ENCODE measurements around the gene TRIO.
A peak's percentile ranks its signal among the peaks of the same experiment; 100 is the strongest.

Gene TRIO

GRCh38 chr5:14226149-14226548, 83.0 kb downstream of the TRIO start:
- H3K4me3 ChIP-seq (ENCODE audit: low read depth, low read length) = no peak overlapping the region
- no peak for DNase-seq (ENCODE audit: low read depth)
- TF ChIP-seq, protein P1, sequence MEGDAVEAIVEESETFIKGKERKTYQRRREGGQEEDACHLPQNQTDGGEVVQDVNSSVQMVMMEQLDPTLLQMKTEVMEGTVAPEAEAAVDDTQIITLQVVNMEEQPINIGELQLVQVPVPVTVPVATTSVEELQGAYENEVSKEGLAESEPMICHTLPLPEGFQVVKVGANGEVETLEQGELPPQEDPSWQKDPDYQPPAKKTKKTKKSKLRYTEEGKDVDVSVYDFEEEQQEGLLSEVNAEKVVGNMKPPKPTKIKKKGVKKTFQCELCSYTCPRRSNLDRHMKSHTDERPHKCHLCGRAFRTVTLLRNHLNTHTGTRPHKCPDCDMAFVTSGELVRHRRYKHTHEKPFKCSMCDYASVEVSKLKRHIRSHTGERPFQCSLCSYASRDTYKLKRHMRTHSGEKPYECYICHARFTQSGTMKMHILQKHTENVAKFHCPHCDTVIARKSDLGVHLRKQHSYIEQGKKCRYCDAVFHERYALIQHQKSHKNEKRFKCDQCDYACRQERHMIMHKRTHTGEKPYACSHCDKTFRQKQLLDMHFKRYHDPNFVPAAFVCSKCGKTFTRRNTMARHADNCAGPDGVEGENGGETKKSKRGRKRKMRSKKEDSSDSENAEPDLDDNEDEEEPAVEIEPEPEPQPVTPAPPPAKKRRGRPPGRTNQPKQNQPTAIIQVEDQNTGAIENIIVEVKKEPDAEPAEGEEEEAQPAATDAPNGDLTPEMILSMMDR (IDR thresholded peaks at IDR 0.05; ENCODE audit: control insufficient read depth, extremely low read depth, insufficient read depth) = no peak

DNA sequence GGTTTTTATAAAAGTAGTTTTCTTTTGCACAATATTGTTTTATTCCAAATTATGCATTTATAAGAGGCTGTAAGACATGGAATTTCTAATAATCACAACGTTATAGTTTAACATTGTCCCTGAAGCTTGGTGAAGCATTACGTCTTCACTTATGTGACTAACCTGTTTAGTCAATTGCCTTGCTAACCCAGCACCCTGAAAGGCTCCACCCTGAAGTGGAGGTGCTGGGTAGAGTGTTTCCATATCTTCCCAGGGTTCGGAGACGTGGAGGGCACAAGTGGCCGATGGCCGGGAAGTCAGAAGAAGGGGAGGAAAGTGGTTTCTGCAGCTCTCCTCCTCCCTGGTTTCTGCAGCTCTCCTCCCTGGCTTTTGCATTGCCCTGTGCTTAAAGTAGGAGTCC, 83.4 kb downstream of the TRIO start:
- DNase-seq (ENCODE audit: low read depth) = no peak
- TF ChIP-seq, protein P1 (IDR thresholded peaks at IDR 0.05; ENCODE audit: control insufficient read depth, extremely low read depth, insufficient read depth) = no peak
- H3K4me3 ChIP-seq (ENCODE audit: low read depth, low read length) = no peak overlapping the region

DNA sequence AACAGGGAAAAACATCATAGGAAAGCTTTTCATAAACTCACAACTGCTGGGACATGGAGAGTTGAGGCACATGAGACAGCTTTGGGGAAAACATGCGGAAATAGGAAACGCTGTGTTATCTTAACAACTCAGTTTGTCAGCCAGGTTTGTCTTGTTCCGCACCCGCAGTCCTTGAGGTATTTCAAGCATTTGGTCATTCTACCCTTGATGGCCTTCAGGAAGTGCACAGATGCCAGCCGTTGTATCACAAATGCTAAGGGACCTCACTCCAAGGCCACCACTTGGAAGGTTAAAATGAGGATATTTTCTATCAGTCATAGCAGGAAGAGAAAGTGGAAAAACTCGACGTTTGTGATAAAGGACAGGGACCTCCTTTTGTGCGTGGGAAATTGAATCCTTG, 83.8 kb downstream of the TRIO start:
- no peak for DNase-seq (ENCODE audit: low read depth)
- no peak overlapping the region for H3K4me3 ChIP-seq (ENCODE audit: low read depth, low read length)
- TF ChIP-seq, protein P1 (IDR thresholded peaks at IDR 0.05; ENCODE audit: control insufficient read depth, extremely low read depth, insufficient read depth) = no peak

DNA sequence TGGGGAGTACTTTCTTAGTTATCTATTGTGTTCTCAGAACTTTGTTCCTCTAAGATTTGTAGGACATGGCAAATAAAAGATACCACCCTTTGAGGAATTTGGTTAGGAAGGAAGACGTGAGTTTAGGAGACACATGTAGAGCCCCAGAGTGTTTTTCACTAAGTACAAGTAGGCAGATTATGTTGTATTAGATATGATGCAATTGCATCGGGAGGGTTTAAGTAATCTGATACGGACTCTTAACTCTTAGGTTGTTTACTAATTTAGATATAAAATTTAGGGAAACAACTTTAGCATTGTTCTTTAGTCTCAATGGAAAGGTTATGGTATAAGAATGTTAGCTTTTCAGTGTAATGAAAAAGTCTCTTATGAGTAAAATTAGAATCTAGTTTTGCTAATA, 84.4 kb downstream of the TRIO start:
- DNase-seq (ENCODE audit: low read depth) = no peak
- H3K4me3 ChIP-seq (ENCODE audit: low read depth, low read length) = 0 out of 2 replicates have a peak overlapping the region, but pooled peaks have one; percentile 23
- TF ChIP-seq, protein P1 (IDR thresholded peaks at IDR 0.05; ENCODE audit: control insufficient read depth, extremely low read depth, insufficient read depth) = no peak

DNA sequence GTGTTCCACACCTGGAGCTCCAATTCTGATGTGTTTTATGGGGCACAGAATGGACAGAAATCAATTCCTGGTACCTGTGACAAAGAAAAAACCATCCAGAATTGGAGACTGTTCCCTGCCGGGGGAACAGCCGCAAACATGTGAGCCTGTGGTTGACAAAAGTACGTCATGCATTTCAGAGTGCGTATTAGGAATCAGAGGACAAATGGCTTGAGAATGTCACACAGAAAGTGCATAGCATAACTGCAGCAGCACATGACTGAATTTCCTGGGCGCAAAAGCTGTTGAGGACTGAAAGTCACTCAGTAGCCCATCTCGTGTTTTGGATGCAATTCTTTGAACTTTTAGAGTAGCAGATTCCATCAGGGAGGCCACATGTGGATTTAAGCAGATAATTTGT, 85.1 kb downstream of the TRIO start:
- DNase-seq (ENCODE audit: low read depth) = peak; percentile 59
- H3K4me3 ChIP-seq (ENCODE audit: low read depth, low read length) = peak overlapping the region; percentile 23
- TF ChIP-seq, protein P1 (IDR thresholded peaks at IDR 0.05; ENCODE audit: control insufficient read depth, extremely low read depth, insufficient read depth) = no peak

DNA sequence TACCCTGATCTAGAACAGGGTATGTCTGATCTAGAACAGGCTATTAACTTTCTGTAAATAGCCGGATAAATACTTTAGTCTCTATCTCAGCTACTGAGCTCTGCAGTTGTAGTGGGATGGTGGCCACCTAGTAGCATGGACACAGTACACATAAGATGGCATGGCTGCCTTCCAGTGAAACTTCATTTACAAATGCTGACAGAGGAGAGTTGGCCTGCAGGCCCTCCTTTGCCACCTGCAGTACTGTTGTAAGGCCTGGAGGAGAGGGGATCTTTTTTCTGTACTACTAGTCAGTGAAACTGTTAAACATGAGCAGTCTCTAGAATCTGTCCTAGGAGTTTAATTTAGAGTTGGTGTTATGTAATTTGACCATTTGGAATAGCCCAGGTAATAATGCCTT, 86.0 kb downstream of the TRIO start:
- TF ChIP-seq, protein P1 (IDR thresholded peaks at IDR 0.05; ENCODE audit: control insufficient read depth, extremely low read depth, insufficient read depth) = no peak
- no peak for DNase-seq (ENCODE audit: low read depth)
- no peak overlapping the region for H3K4me3 ChIP-seq (ENCODE audit: low read depth, low read length)

DNA sequence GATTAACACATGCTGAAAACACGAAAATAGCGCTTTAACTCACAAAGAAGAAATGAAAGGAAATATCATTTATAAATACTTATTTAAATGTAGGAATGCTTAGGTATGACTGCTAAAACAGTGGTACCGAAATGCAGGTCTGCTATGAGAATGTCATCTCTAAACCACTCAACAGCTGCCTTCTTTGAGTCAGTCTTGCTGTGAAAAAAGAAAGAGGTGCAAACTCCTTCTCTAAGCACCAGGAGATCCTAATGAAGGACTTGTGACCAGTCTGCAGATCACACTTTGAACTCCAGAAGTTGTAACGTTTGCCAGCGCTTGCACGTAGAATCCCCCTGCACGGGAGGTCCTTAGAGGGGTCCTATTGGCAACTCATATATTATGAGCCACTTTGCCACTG, 86.6 kb downstream of the TRIO start:
- H3K4me3 ChIP-seq (ENCODE audit: low read depth, low read length) = no peak overlapping the region
- TF ChIP-seq, protein P1 (IDR thresholded peaks at IDR 0.05; ENCODE audit: control insufficient read depth, extremely low read depth, insufficient read depth) = no peak
- no peak for DNase-seq (ENCODE audit: low read depth)
